Measurements from ENCODE around the gene MORN3.
A peak's percentile ranks its signal among the peaks of the same experiment; 100 is the strongest.
"Not testable (repeated sequence)": the region's sequence is repeated elsewhere in the genome, so short reads cannot be mapped to it uniquely, and the experiment has no call there.

MORN3 gene

GRCh38 chr12:121689430-121689829 lies 20.0 kb upstream of the MORN3 start:
- no peak for DNase-seq

- no peak for DNase-seq
Observed at GRCh38 chr12:121688966-121689365, 19.5 kb upstream of the MORN3 start.

- peak; percentile 45 for DNase-seq
Observed at GRCh38 chr12:121679661-121680197, 10.3 kb upstream of the MORN3 start.

GRCh38 chr12:121678716-121679300 lies 9.4 kb upstream of the MORN3 start:
- DNase-seq = no peak

- no peak for DNase-seq
Observed at GRCh38 chr12:121678305-121678704, 8.9 kb upstream of the MORN3 start.

GRCh38 chr12:121676190-121676589 lies 6.7 kb upstream of the MORN3 start:
- DNase-seq = no peak

GRCh38 chr12:121673013-121673511 lies 3.6 kb upstream of the MORN3 start:
- DNase-seq = no peak

- no peak for DNase-seq
Observed at GRCh38 chr12:121668750-121669520, 519 bp downstream of the MORN3 start.

GRCh38 chr12:121666829-121667228 lies 2.6 kb downstream of the MORN3 start:
- not testable (repeated sequence) for DNase-seq

- no peak for DNase-seq
Observed at GRCh38 chr12:121663610-121663929, 5.9 kb downstream of the MORN3 start.

GRCh38 chr12:121661353-121662105 lies 7.9 kb downstream of the MORN3 start:
- DNase-seq = not testable (repeated sequence)

GRCh38 chr12:121657305-121658008 lies 12.0 kb downstream of the MORN3 start:
- DNase-seq = no peak

- DNase-seq = no peak
Observed at GRCh38 chr12:121656122-121656521, 13.3 kb downstream of the MORN3 start.

GRCh38 chr12:121653999-121654398 lies 15.5 kb downstream of the MORN3 start:
- no peak for DNase-seq

GRCh38 chr12:121652767-121653497 lies 16.5 kb downstream of the MORN3 start:
- DNase-seq = no peak

GRCh38 chr12:121651320-121651719 lies 18.1 kb downstream of the MORN3 start:
- no peak for DNase-seq

- no peak for DNase-seq
Observed at GRCh38 chr12:121649819-121650353, 19.6 kb downstream of the MORN3 start.

GRCh38 chr12:121649322-121649721 lies 20.1 kb downstream of the MORN3 start:
- DNase-seq = no peak

- no peak for DNase-seq
Observed at GRCh38 chr12:121648458-121649028, 20.9 kb downstream of the MORN3 start.

GRCh38 chr12:121641343-121641630 lies 28.2 kb downstream of the MORN3 start:
- no peak for DNase-seq

- DNase-seq = no peak
Observed at GRCh38 chr12:121638298-121639202, 30.9 kb downstream of the MORN3 start.
